ENCODE results near the gene OXCT1.
"Not testable (repeated sequence)": the region's sequence is repeated elsewhere in the genome, so short reads cannot be mapped to it uniquely, and the experiment has no call there.

DNA sequence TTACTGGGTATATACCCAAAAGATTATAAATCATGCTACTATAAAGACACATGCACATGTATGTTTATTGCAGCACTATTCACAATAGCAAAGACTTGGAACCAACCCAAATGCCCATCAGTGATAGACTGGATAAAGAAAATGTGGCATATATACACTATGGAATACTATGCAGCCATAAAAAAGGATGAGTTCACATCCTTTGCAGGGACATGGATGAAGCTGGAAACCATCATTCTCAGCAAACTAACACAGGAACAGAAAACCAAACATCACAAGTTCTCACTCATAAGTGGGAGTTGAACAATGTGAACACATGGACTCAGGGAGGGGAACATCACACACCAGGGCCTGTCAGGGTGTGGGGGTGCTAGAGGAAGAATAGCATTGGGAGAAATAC lies 155.8 kb downstream of the OXCT1 start:
- TF ChIP-seq, protein P1, sequence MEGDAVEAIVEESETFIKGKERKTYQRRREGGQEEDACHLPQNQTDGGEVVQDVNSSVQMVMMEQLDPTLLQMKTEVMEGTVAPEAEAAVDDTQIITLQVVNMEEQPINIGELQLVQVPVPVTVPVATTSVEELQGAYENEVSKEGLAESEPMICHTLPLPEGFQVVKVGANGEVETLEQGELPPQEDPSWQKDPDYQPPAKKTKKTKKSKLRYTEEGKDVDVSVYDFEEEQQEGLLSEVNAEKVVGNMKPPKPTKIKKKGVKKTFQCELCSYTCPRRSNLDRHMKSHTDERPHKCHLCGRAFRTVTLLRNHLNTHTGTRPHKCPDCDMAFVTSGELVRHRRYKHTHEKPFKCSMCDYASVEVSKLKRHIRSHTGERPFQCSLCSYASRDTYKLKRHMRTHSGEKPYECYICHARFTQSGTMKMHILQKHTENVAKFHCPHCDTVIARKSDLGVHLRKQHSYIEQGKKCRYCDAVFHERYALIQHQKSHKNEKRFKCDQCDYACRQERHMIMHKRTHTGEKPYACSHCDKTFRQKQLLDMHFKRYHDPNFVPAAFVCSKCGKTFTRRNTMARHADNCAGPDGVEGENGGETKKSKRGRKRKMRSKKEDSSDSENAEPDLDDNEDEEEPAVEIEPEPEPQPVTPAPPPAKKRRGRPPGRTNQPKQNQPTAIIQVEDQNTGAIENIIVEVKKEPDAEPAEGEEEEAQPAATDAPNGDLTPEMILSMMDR (IDR thresholded peaks at IDR 0.05; ENCODE audit: extremely low read depth in 1 of 2, insufficient read depth in 1 of 2, low read depth in 1 of 2, low read length in 2 of 2): not testable (repeated sequence)
- TF ChIP-seq EZH2 (IDR thresholded peaks at IDR 0.05; ENCODE audit: borderline replicate concordance, low read depth, low read length, severe bottlenecking); POLR2AphosphoS5 (IDR thresholded peaks at IDR 0.05; ENCODE audit: insufficient read depth, low read depth, low read length); FOS (IDR thresholded peaks at IDR 0.05; ENCODE audit: borderline replicate concordance, insufficient read depth, low read length); POLR2A (IDR thresholded peaks at IDR 0.05; ENCODE audit: low read depth, low read length); JUN (IDR thresholded peaks at IDR 0.05; ENCODE audit: borderline replicate concordance, insufficient read depth, insufficient read length, low read depth): not testable (repeated sequence)
